GM21447 (cell line): ENCODE results near the gene ACVR1C.

ENCODE experiments used
- ATAC-seq: cut with Tn5 transposase; IDR thresholded peaks from one replicate; pipeline ENCODE4 v1.9.1; 2021; ENCODE audit not compliant: unreplicated experiment

The ACVR1C gene

GRCh38 chr2:157500334-157500733 is 128.3 kb downstream of the ACVR1C start:
- no peak for ATAC-seq

- no peak for ATAC-seq
Measured at GRCh38 chr2:157498483-157498882, 130.2 kb downstream of the ACVR1C start.

- peak; percentile 84 for ATAC-seq
Measured at GRCh38 chr2:157497638-157498314, 130.9 kb downstream of the ACVR1C start.

- peak; percentile 97 for ATAC-seq
Measured at GRCh38 chr2:157492189-157492773, 136.4 kb downstream of the ACVR1C start.

GRCh38 chr2:157489983-157490382 is 138.7 kb downstream of the ACVR1C start:
- ATAC-seq: no peak

GRCh38 chr2:157488877-157489276 is 139.8 kb downstream of the ACVR1C start:
- ATAC-seq: no peak

- no peak for ATAC-seq
Measured at GRCh38 chr2:157487747-157488146, 140.9 kb downstream of the ACVR1C start.

- no peak for ATAC-seq
Measured at GRCh38 chr2:157487271-157487610, 141.4 kb downstream of the ACVR1C start.

- ATAC-seq: no peak
Measured at GRCh38 chr2:157486596-157487270, 141.9 kb downstream of the ACVR1C start.

GRCh38 chr2:157480182-157480961 is 148.3 kb downstream of the ACVR1C start:
- peak; percentile 65 for ATAC-seq

GRCh38 chr2:157479081-157480027 is 149.3 kb downstream of the ACVR1C start:
- peak; percentile 64 for ATAC-seq

GRCh38 chr2:157477919-157478318 is 150.7 kb downstream of the ACVR1C start:
- ATAC-seq: no peak

GRCh38 chr2:157476953-157477709 is 151.5 kb downstream of the ACVR1C start:
- no peak for ATAC-seq
